Ammon's horn (tissue), 1 donor: ENCODE measurements around the gene DHX16.

Source experiments
- DNase-seq: peaks from one replicate; pipeline ENCODE4 v3.0.0-alpha.2; 2016; ENCODE audit warnings: low spot score

DHX16 gene

DNA sequence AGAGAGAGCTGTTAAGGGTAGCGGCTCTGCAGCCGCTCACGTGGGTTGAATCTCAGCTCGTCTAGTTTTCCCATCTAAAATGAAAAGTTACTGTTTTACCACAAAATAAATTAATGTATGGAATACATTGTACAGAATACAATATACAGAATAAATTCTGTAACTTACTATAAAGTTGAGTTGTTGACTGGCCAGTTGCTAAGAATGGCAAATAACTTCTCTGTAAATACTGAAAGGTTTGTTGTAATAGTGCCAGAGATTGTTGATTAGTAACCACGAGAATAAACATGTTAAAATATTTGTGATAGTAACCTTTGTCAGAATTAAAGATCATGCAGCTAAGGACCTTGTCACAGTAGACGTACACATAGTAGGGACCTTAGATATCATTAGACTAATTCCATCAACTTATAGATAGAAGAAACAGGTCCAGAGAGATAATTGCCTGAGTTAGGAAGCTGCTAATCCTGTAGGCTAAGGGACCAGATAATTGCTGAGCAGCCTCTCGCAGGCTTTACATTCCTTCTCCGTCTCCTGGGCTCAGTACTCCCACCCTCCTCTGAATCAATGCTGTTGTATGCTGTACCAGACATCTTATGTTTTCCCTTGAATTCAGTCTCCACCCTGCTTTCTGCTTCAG, 18.5 kb upstream of the DHX16 start:
- DNase-seq, result no peak

DNA sequence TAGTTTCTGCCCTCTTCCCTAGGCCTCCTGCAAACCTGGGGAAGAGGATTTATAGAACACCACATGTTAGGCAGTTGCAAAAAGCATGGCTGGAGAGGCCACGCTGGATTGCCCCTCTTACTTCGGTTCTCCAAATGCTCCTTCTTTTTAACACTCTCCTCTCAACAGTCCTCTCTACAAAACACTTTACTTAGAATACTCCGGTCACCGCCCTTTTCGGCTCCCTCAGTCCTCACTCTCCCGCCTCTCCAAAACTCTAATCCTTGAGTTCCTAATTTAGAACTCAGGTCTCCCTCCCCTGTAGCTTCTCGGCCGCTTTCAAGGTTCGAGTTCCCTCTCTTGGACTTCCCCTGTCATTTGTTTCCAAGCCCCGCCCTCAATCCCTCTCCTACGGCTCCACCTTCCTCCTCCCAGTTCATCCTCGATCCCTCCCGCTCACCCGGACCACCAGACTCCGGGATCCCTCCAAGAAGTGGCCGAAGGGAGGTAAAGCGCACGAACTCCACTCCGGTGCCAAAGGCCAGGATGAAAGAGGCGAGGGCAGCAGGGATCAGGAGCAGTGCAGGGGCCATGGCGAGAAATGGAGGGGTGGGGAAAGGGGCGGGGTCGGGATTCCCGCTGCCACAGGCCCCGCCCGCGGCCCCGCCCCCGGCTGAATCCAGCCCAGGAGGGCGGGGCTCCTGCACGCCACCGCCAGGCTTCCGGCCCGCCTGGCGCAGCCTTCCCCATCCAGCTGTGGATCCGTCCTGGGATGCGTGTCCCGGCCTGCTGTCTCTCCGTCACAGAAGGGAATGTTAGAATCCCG, 17.8 kb upstream of the DHX16 start, which contains the start of gene NRM:
Gene NRM (minus strand): TSS at position 582 of the 805 bp plus-strand sequence. CDS start 10 bp downstream, at position 572.
- peak; percentile 86 for DNase-seq

DNA sequence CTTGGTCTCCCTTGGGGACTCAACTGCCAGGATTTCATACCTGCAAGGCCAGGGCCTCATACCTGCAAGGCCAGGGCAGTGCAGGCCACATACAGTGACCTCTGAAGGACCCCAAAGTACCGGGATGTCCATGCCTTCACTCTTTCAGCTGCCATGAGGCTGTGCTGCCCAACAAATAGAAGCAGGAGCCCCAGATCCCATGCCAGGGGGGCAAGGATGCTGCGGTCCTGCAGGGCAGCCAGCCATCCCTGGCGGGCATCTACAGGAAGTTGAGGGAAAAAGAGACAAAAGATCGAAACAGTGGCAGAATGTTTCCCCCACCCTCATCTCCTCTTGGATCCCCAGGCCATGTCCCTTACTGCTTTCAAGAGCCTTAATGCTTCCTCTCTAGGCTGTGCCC, 17.2 kb upstream of the DHX16 start:
- no peak for DNase-seq

DNA sequence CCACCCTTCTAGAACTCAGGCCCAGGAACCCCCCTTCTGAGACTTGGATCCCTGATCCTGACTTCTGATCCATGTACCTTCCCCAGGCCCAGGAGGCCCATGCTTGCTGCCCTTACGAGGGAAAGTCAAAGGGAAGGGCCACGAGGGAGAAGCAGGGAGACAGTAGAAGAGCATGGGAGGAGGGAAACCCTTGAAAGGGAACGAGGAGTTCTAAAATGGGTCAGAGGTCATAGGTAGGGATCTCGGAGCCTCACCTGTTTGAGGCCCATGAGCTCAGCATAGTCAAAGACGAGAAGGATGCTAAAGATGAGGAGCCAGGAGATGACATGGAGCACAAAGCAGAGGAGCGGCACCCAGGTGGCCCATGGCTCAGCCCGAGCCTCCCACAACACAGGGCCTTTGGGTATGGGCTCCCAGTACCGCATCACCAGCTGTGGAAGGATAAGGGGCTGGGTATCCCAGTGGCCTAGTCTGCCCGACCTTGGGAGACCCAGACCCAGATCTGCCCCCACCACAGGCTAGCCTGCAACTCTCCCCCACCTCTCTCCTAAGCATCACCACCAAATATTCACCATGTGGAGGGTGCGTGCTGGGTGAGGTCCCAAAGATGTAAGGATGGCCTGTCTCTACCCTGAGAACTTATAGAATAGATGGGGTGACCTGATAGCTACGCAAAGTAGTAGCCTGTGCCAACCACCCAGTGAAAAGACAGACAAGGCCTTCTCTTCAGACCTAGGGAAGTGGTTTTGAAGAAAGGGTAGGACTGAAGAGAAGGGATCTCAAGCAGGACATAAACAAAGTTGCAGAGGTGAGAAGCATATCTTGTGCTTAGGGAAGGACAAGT, 16.4 kb upstream of the DHX16 start:
- no peak for DNase-seq

DNA sequence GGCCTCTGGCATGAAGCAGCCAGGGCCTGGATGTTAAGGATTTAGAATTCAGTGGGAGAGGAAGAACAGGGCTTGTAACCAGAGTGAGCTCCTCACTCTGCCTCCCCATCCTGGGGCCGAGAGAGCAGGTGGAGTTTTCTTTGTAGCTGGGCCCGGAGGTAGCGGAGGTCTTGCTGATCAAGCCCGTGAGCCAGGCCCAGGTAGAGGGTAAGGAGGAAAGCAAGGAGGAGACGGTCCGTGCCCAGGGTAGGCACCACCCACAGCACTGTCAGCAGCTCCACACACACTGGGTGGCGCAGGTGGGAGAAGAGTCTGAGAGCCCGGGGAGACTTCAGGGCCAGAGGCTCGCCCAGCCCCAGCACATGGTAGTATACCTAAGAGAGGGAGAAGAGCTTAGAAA, 15.8 kb upstream of the DHX16 start:
- no peak for DNase-seq

DNA sequence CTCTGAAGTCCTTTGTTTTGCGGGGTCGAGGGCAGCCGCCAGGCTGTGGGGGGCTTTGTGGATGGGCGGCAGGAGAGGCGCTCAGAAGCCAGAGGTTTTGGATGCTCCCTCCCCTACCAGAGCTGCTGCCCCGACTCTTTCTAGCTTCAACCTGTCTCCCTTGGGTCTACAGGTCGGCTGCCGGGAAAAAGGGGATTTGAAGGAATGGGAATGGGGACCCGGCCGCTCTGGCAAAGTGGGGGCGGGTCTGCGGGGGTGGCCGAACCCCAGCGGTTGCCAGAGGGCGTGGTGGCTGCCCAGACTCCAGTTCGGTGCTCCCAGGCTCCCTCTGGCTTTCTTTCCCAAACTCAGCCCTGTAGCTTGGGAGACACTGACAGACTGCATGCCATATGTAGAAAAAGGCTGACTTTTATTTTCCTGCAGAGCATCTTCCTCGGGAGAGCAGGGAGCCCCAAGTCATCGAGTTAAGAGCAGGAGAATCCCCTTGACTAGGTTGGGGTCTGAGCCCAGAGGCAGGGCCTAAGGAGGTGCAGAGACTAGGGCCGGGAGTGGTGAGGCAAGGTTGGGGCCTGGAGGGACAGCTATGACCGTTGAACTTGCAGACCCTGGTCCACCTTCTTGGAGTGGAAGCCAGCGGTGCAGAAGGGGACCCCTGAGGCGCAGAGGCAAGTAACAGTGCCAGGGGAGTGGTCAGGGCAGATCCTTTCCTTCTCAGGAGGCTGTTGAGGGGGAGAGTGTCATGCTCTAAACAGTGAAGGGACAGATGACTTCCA, 15.0 kb upstream of the DHX16 start:
- DNase-seq, result peak; percentile 25

DNA sequence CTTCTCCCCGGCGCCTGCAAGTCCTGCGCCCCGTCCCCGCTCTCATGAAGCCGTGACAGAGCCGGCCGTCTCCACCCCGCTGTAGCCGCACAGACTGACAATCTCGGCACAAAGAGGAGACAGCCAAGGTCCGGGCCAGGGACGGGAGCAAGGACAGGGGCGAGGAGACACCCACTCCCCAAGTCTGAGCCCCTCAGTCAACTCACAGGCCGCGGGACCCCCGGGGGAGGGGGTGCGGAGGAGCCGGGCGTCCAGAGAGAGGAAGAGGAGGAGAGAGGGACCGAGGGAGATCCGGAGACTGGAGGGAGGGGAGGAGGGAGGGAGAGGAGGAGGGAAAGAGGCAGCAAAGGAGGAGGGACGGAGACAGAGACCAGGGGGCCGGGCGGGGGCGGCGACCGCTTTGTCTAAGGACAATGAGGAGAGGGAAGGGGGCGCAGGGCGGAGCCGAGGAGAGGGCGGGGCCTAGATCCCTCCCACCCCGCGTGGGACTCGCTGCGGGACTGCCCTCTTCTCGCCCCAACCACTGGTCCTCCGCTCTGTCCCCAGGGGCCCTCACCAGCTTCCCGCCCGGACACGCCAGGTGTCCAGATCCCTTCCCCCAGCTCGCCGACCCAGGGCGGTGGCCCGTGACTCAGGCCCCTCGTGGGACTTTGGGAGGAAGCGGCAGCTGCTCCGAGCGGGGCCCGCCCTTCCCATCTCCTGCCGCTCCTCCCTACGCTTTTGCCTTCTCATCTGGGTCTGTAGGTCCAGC, 14.3 kb upstream of the DHX16 start:
- peak; percentile 84 for DNase-seq

DNA sequence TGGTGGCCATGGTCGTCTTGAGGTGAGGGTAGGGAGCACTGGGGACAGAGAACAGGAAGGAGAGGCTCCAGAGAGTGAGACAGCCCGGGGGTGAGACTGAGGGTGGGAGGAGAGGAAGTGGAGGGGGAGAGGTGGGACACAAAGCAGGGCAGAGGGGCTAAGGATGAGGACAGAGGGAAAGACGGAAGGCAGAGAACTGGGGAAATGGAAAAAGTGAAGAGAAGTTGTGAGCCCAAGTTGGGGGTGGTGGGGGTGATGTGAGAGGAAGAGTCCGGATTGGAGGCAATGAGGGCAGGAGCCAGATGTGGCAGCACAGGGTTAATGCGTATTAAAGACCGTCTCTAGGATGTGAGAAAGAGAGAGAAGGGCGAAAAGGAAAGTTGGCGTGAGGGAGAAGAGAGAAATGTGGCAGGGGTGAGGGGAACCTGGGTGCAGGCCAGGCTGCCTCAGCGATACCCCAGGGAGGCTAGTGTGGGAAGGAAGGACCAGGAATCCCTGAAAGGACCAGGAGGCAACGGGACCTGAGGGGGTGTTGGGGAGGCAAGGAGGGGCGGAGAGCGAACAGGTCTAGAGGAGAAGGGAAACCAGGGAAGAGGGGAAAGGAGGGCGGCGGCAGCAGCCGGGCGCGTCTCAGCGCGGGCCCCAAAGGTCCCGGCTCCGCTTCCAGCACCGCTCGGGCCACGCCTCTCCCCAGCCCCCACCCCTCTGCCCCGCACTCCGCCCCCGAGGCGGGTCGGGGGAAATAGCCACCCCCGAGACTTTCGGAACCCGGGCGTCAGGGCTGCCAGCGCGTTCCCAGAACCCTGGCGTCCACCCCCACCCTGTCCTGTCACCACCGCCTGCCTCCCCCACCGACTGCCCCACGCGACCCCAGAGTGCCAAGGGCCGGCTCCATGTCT, 13.5 kb upstream of the DHX16 start, which contains the start of gene PPP1R18:
Gene PPP1R18 (minus strand): TSS at position 637 of the 899 bp plus-strand sequence. CDS start 627 bp downstream, at position 10.
- peak; percentile 50 for DNase-seq

DNA sequence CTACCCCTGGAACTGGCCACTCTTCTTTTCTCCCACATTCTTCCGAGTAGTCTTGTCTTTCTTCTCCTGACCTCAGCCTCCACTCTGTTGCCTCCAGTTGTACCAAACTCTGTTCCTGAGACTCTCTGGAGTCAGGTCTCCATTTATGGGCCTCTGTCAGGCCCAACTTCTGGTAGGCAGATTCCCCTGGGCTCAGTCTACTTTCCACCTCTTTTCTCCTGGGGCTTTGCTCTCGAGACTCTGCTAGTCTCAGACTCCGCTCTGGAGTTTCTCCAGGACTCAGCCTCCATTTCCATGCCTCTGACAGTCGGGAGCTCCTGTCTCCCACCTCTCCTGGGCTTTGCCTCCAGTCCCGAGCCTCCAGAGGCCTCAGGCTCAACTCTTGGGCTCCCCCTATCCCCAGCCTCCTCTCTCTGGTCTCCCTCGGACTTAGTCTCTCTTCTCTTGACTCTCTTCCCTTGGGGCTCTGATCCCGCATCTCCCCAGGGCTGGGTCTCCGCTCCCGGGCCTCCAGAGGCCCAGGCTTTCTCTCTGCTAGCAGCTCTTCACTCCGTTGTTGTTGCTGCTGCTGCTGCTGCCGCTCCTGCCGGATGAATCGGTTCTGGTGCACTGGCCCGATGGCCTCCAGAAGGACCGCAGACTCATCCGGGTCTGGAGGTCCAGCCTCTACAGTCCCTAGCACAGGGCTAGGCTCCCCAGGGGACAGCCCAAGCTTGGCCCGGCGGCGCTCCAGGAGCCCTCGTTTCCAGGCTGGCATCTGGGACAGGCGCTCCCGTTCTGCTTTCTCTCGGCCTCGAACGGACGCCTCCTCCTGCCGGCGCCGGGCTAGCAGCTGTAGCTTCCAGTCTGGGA, 12.6 kb upstream of the DHX16 start:
- DNase-seq, result no peak

DNA sequence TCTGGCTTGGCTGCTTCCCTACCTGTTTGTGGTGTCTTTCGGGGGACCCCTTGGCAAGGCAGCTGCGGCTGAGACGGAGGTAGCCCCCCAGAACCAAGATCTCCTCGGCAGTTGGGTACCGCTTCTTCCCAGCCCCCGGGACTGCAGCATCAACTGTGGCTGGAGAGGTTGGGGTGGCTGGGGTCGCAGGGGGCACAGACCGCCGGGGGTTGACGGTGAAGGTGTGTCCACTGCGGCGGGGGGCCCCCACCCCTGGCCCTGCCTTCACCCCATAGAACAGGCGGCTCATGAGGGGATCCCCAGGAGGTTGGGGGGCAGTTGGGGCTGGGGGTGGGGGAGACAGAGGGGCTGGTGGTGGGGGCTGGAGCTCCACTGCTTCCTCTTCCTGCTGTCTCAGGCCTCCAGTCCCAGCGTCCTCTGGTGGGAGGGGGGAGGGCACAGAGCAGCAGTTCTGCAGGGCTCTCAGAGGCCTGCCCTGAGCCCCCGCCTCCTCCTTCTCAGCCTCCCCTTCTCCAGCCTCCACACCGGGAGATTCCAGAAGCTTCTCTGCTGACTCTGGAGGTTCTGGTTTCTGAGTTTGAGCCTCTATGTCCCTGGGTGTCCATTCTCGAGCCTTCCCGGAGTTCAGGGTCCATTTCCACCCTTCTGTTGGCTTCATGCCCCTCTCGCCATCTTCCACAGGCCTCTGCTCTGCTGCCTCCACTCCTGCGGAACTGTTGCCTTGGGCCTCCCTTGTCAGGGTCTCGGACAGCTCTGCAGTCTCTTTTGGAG, 11.8 kb upstream of the DHX16 start:
- DNase-seq, result peak; percentile 60

DNA sequence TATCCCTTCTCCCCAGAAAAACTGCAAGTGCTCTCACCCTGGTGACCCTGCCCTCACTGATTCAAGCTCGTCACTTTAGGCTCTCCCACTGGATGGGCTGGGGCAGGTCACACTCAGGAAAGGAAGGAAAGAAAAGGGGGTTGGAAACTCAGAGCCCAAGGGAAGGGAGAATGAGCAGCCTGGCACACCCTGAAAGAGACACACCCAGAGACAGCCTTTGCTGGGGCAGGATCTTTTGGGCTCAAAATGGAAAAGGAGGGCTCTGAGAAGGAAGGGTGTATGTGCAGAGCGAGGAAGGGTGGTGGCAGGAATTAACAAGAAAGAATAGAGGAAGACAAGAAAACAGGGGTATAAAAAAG, 11.2 kb upstream of the DHX16 start:
- DNase-seq, result no peak

DNA sequence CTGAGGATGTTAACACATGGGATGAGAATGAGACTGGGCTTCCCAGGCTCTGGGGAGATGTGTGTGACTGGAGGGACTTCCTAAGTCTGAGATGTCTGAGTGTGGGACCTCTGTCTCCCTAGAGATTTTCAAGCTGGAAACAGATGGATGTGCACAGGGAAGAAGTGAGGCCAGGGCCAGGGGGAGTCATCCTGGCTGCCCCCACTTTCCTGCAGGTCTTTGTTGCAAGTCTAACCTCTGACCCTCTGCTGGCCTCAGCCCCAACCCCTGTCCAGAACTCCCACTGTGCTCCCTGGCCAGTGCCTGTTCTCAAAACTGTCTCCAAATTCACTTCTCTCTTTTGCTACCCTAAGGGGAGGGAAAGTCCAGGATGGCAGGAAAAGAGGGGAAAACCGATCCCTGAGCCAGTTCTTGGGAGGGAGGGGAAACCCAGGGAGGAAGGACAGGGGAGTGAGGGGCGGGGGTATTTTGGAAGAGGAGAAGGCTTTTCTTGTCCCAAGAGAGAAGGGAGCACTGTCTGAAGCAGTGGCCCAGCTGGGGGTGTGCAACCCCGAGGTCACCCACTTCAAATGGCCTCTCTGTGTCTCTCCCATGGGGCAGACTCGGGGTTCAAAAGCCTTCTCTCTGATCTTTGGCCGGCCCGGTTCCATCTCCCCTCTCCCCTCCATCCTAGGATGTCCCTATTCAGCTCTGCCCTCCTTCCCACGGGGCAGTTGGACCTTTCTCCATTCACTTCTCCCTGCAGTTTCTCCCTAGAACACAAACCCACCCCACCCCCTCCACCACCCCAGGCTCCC, 10.6 kb upstream of the DHX16 start:
- DNase-seq, result peak; percentile 16

DNA sequence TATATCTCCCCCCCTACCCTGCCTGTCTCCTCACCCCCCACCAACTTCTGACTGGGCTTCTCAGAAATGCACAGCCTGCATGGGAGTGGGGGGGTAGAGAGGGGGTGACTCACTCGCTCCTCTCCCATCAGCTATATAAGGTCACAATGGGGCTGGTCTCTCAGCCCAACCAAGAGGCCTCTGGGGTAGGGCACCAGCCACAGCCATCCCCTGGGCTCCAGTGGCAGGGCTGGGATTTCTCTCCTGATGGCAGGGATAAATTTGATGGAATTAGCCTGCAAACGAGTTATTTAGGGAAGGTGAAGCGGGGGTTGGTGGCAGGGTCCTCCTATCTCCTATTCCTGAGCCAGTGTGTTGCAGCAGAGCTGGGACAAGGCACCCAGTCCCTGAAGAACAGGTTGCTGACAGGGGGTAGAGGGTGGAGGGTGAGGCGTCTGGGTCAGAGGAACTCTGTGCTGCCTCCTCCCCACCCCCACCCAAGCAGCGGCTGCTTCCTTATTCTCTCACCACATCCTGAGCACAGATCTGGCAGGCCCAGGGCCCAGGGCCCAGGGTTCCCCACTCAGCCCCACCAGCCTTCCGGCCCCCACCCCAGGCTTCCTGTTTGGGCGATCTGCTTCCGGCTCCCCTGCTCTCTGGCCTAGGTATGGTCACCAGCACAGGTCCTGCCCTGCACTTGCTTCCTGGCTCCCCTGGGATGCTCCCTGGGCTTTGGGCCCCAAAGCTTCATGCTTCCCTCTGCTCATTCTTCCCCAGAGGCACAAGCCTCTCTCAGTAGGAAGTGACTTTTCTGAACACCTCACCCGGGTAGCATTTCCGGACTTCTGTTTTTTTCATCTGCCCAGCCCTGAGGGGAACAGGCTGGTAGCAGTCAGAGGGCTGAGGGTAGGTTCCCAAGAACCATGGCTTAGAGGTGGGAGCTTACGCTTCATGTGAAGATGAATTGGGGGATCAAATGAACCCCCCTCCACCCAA, 9.6 kb upstream of the DHX16 start:
- DNase-seq, result peak; percentile 74

DNA sequence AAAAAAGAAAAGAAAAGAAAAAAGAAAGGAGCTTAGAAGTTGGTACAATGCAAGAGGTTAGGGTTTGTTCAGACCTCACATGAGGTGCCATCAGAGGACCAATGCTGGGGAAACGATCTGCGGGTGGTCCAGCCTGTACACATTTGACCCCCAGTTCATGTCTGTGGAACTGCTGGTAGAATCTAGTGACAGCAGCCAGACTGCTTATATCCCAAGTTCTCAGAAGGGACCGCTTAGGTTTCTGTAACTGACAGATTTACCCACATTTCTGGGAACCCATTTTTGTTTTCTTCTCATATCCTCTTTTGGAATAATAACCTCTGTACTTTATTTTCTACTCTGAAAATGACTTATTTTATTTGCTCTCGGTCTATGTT, 8.9 kb upstream of the DHX16 start:
- no peak for DNase-seq

DNA sequence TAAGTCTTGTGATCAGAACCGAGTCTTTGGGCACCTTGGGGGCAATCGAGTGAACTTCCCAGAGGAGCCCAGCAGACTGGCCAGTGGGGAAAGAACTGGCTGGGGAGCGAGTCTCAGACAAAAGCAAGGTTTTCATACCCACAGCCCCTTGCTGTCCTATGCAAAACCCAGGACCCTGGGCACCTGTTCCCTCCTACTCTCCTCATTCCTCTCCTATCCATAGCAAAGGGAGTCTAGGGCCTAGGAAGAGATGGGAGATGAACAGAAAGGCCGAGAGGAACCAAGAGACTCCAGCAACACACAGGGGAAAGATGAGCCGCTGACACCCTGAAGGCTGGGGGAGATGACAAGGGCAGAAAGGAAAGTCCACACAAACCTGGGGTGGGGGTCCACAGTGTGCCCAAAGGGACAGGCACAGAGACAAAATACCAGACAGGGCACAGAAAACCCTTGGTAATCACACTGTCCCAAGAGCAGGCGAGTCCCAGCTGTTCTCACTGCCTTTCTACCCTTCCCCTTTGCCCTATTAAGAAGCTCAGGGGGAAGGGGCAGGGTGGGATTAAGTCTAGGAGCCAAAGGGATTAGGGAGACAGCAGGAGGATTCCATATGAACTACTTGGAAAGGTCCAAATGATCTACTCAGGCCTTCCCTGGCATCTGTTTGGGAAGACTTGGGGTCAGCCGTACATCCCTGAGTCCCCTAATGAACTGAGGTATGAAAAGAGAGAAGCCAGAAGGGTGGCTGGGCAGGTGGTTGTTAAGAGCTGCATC, 7.1 kb upstream of the DHX16 start:
- DNase-seq, result no peak
